Astrocyte of the cerebellum (primary cell): ENCODE measurements around the gene STUB1.

Source experiments
- DNase-seq: peaks from one replicate; pipeline ENCODE4 v3.0.0-alpha.2; 2011; ENCODE audit warnings: low read depth
- H3K4me3 ChIP-seq: 2 replicates; pipeline ENCODE4 v1.5.1; 2011; ENCODE audit warnings: mild to moderate bottlenecking, low read depth, low read length, moderate library complexity
- in situ Hi-C: cut with HindIII; loops from 2 replicates; pipeline ENCODE4 v1.10.0; 2017; ENCODE audit warnings: low sequenced_read_pairs
- TF ChIP-seq, protein P1 (sequence below): IDR thresholded peaks from 2 replicates; pipeline ENCODE4 v1.5.1; 2012; ENCODE audit warnings: low read length, low read depth, moderate library complexity, mild to moderate bottlenecking; ENCODE audit errors: missing control alignments

Gene STUB1

GRCh38 chr16:644556-644955, 35.7 kb upstream of the STUB1 start:
- no peak overlapping the region for H3K4me3 ChIP-seq
- in situ Hi-C loops, result no loop called here
- TF ChIP-seq, protein P1, sequence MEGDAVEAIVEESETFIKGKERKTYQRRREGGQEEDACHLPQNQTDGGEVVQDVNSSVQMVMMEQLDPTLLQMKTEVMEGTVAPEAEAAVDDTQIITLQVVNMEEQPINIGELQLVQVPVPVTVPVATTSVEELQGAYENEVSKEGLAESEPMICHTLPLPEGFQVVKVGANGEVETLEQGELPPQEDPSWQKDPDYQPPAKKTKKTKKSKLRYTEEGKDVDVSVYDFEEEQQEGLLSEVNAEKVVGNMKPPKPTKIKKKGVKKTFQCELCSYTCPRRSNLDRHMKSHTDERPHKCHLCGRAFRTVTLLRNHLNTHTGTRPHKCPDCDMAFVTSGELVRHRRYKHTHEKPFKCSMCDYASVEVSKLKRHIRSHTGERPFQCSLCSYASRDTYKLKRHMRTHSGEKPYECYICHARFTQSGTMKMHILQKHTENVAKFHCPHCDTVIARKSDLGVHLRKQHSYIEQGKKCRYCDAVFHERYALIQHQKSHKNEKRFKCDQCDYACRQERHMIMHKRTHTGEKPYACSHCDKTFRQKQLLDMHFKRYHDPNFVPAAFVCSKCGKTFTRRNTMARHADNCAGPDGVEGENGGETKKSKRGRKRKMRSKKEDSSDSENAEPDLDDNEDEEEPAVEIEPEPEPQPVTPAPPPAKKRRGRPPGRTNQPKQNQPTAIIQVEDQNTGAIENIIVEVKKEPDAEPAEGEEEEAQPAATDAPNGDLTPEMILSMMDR, result no peak
- no peak for DNase-seq

GRCh38 chr16:645852-646678, 34.1 kb upstream of the STUB1 start:
- TF ChIP-seq, protein P1, result no peak
- in situ Hi-C loops, result no loop called here
- no peak for DNase-seq
- no peak overlapping the region for H3K4me3 ChIP-seq

DNA sequence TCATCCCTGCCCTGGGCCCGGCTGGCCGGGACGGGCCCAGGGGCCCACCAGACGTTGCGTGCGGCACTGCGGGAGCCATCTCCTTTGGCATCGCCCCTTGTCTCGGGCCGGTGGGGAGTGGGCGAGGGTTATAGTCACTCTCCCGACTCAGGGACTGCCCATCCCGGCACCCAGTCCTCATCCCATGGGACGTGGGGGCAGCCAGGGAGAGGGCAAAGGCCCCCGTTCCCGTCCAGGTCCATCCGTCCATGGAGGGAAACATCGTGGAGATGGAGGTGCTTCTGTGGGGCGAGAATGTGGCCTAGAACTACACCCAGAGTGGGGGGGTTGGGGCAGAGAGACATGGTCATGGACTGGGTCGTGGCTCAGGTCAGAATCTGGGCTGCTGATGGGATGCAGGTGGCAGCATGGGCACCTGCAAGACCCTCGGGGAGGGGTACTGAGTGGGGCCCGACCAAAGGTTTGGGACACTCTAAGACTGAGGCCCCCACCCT, 33.5 kb upstream of the STUB1 start:
- TF ChIP-seq, protein P1, result no peak
- no peak for DNase-seq
- in situ Hi-C loops, result no loop called here
- H3K4me3 ChIP-seq, result no peak overlapping the region

DNA sequence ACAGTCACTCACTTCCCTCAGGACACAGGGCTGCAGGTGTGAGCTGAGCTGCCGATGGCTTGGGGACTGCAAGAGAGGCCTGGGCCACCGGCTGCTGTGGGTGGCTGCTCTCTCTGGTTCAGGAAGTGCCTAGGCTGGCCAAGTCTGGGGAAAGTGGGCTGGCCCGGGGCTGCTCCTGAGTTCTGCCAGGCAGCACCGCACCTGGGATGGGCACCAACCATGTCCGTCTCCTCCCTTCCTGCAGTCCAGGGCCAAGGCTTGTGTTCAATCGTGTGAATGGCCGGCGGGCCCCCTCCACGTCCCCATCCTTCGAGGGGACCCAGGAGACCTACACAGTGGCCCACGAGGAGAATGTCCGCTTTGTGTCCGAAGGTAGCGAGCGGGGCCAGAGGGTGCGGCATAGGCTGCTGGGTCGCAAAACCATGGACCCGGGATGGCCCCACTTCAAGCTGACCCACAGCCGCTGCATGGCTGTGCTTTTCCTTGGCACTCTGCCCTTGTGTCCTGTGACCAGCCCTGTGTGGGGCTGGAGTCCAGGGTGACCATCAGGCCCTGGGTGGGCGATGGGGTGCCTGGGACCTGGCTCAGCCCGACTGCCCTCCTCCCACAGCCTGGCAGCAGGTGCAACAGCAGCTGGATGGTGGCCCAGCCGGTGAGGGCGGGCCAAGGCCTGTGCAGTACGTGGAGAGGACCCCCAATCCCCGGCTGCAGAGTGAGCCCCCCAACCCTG, 32.9 kb upstream of the STUB1 start:
- TF ChIP-seq, protein P1, result no peak
- in situ Hi-C loops, result no loop called here
- no peak for DNase-seq
- no peak overlapping the region for H3K4me3 ChIP-seq

DNA sequence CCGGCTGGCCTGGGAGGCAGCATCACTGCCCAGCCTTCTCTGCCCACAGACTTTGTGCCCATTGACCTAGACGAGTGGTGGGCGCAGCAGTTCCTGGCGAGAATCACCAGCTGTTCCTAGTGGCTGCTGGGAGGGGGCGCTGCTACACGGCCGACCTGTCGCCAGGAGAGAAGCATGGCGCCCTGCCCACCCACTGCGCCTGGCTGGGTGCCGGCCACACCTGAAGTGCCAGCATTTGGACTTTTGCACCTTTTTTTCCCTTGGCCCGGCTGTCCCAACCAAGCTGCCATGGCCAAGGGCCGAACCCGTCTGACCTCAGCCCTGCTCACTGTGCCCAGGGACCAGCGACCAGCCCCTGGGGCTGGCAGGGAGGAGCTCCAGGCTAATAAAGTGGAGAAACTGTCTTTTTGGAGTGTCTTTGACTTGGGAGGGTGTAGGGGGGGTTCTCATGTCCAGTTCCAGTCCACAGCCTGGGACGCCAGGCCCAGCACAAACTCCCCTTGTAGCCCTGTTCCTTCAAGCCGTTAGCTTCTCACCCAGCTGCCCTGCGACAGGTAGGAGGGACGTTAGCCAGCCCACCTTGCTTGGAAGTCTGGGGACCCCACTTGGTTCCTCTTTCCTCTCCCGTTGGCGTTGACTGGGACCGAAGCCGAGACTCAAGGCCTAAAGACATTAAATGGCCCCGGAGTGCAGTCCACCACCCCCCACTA, 32.0 kb upstream of the STUB1 start:
- no peak for DNase-seq
- in situ Hi-C loops, result no loop called here
- peak overlapping the region; percentile 61 for H3K4me3 ChIP-seq
- TF ChIP-seq, protein P1, result peak; percentile 37
